Nucleus accumbens (tissue), 56 donors: ENCODE measurements around the gene RALB.
A peak's percentile ranks its signal among the peaks of the same experiment; 100 is the strongest.

ENCODE experiments used
- DNase-seq, 56 donors: peaks; one replicate each; lab custom pipeline; 2025; lab: John Stamatoyannopoulos, UW

RALB gene

DNA sequence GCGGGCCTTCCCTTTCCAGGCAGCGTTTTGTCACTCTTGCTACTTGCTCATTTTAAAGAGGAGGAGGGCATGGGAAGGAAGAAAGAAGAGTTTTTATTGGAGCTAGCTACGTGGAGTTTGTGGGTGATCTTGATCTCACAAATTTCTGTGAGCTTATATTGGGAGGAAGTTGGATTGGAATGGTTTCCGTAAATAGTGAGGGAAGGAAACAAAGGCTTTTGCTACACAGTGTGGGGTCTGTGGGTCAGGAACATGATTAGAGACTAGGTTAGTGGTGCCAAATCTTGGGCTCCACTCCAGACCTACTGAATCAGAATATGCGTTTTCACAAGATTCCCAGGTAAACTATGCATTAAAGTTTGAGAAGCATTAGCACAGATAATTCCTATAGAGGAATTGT, 8.1 kb downstream of the RALB start:
- DNase-seq = no peak

DNA sequence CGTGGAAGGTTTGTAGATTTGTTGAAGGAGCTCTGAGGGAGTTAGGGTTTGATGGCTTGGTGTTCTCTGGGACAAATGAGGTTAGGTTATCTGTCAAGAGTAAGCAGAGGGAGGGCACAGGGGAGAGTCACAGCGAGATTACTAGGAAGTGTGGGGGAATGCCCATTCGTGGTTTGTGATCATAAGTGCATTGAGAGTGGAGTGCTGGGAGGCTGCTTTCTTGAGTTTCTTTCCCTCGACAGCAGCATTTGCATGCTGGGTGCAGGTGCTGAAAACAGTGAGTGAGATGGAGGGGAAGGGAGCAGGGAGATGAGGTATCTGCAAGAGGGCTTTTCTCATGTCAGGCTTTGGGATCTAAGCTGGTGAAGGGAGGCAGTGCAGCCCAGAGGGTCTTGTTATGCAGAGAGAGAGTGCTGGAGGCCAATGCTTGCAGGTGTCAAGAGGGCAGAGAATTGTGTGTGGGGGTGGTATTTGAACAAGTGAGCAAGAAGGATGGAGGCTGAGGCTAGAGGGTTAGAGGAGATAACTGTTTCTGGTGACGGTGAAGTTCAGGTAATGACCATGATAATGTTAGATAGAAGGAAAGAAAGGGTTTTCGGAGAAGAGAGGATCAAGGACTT, 8.8 kb downstream of the RALB start:
- no peak for DNase-seq

DNA sequence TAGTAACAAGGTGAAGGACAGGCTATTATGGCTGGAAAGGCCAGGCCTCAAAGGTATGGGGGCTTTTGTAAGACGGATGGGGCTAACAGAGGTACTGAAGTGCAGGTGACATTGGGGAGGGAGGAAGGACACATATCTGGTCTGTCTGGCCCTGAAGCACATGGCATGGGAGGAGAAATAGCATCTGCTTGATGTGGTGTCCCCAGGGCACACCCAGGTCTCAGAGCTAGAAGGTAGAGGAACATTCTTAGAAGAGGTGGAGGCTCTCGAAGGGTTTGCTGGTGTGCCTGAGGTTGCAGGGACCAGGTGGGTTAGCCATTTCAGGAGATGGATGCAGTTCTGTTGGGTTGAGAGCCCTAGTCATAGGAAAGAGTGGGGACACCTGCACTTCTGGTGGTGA, 9.5 kb downstream of the RALB start:
- no peak for DNase-seq

DNA sequence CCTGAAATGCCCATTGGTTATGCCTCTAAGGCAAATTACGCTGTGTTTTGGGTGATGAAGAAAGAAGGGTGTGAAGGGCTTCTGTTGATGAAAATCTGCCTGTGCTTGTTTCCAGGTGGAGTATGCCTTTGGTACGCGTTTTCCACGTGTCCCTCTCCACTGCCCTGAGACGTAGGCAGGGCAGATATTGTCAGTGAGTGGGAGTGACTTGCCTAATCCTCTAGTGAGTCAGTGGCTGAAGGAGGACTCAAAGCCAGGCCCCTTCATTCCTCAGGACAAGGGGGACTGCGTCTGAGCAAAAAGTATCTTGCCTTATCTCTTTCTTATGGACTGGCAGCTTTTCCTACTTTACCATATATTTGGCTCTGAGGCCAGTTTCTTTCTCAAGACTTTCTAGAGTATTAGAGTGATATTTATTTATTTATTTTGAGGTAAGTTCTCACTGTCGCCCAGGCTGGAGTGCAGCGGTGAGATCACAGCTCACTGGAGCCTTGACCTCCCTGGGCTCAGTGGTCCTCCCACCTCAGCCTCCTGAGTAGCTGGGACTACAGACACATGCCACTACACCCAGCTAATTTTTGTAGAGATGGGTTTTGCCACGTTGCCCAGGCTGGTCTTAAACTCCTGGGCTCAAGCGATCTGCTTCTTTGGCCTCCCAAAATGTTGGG, 10.2 kb downstream of the RALB start:
- DNase-seq = no peak

DNA sequence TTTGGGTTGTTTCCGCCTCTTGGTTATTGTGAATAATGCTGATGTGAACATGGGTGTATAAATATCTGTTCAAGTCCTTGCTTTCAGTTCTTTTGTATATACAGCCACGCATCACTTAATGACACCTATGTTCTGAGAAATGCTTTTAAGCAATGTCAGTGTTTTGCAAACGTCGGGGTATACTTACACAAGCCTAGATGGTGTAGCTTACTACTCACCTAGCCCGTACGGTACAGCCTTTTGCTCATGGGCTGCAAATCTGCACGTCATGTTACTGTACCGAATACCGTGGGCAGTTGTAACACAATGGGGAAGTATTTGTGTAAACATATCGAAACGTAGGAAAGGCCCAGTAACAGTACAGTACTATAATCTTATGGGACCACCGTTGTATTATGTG, 12.4 kb downstream of the RALB start:
- no peak for DNase-seq

DNA sequence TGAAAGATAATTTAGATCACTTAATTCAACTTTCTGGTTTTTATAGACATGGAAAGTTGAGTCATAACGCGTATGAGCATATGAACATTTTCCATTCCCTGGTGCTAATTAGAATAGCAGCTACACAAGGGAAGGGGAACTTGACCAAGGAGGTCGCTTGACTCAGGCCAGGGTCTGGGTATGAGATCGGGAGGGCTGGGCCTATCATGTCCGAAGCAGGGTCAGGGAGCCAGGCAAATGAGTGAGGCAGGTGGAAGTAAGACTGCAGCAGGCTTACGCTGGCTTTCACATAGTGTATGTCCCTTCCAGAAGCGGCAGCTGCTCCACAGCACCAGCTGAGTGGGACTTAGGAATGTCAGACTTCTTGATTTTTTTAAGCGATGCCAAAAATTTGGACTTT, 14.7 kb downstream of the RALB start:
- DNase-seq = no peak

DNA sequence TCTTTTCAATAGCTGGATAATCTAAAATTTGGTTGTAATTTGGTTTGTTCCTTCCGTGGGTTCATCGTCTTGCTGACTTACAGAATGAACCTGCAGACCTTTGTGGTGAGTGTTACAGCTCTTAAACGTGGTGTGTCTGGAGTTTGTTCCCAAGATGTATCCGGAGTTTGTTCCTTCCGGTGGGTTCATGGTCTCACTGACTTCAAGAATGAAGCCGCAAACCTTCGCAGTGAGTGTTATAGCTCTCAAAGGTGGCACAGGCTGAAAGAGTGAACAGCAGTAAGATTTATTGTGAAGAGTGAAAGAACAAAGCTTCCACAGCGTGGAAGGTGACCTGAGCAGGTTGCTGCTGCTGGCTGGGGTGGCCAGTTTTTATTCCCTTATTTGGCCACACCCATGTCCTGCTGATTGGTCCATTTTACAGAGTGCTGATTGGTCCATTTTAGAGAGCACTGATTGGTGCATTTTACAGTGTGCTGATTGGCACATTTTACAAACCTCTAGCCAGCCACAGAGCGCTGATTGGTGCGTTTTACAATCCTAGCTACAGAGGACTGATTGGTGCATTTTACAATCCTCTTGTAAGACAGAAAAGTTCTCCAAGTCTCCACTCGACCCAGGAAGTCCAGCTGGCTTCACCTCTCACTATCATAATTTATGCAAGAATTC, 16.6 kb downstream of the RALB start:
- no peak for DNase-seq

DNA sequence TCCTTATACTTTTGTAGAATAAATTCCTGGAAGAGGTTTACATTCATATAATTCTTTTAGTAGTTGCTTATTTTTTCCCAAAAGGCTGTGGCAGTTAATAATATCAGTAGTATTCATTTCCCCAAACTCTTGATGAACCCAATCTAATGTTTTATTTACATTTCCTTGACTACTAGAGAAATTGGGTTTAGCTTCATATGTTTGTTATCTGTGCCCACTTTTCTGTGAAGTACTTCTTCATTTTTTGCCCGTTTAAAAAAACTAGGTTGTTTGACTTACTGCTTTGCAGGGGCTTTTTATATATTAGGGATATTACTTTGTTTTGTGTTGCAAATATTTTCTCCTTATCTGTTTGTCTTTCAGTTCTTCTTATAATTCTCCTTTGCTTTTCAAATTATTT, 17.2 kb downstream of the RALB start:
- no peak for DNase-seq

DNA sequence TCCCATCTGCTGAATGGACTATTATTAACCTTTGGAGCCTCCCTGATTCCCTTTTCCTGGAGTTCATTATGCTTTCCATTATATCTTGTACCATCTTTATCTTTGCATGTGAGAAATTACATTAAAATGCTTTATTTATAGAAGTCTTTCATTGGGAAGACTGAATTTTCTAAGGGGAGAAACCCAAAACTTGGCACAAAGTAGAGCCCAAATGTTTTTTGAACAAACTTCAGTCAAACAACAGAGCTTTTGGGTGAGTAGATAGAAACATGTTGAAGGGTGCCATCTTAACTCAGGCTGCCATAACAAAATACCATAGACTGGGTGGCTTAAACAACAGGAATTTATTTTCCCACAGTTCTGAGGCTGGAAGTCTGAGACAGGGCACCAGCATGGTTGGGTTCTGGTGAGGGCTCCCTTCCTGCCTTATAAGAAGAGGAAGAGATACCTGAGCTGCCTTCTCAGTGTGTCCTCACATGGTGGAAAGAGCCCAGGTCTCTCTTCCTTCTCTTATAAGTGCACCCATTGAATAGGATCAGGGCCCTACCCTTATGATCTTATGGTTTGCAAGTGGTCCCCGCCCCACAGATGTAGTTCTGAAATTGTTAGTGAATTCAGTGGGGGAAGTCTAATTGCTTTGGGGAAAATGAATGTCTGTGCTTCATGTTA, 19.2 kb downstream of the RALB start:
- no peak for DNase-seq

DNA sequence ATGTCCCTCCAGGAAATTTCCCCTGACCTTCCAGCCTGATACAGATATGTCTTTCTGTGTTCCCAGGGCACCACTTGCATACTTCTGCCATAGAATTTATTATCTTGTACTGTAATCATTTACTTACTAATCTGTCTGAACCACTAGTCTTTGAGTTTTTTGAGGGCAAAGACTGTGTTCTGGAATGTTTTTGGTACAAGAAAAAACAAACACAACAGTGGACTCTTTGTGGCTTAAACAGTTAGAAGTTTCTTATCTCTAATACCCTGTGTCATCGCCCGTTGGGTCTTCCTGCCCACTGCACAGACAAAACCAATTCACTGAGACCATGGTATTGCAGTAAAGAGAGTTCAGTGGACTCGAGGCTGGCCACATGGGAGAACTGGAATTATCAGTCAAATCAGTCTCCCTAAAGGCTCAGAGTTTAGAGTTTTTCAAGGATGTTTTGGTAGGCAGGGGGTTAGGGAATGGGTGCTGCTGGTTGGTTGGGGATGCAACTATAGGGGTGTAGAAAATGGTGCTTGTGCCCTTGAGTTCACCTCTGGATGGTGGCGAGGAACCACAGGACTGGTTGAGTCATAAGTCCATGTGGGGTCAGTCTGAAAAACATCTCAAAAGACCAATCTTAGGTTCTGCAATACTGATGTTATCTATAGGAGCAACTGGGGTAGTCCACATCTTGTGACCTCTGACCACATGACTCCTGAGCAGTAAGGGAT, 20.3 kb downstream of the RALB start:
- no peak for DNase-seq

DNA sequence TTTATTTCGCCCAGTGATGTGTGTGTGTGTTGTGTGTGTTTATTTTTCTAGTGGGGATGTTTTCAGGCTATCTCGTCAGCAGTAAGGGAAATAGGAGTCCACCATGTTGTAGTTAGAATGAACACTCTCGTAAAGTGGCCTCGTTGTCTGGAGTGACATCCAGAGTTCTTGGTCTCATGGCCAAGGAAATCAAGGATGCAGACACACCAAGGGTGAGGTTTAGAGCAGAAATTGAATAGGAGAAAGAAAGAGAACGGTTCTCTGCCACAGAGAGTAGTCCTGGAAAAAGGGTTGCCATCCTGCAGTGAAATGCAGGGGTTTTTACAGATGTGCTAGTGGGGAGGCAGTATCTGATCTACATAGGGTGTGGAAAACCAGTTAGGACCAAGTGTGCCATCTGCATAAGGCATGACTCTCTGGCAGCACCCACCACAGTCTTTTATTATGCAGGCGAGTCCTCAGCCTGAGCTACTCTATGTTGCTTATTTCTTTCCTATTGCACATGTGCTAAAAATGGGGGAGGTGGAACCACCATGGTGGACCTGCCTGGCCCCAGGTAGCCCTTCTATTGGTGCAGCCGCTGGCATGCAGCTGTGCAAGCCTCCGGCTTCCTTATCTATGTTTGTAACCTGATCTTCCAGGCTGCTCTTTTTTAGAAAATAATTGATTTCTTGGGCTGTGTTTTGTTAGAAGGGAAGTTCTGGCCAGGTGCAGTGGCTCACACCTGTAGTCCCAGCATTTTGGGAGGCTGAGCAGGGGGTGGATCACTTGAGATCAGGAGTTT, 23.2 kb downstream of the RALB start:
- DNase-seq = no peak

DNA sequence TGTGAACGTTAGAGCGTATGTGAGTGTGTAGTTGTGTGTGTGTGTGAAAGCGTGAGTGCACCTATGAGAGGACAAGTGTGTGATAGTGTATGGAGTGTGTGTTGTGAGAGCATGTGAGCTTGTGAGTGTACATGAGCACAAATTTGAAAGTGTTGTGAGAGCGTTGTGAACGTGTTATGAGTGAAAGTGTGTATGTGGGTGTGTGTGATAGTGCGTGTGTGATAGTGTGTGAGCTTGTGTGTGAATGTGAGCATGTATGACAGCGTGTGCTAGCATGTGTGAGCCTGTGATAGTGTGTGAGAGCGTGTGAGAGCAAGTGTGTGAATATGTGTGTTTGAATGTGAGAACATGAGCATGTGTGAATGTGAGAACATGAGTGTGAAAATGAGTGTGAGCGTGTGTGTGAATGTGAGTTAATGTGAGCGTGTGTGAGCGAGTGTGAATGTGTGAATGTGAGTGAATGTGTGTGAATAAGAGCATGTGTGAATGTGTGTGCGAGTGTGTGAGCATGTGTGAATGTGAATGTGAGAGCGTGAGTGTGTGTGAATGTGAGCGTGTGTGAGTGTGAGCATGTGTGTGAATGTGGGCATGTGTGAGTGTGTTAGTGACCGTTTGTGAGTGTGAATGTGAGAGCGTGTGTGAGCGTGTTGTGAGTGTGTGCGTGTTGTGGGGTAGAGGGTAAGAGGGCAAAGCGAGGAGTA, 25.0 kb downstream of the RALB start:
- DNase-seq = no peak

DNA sequence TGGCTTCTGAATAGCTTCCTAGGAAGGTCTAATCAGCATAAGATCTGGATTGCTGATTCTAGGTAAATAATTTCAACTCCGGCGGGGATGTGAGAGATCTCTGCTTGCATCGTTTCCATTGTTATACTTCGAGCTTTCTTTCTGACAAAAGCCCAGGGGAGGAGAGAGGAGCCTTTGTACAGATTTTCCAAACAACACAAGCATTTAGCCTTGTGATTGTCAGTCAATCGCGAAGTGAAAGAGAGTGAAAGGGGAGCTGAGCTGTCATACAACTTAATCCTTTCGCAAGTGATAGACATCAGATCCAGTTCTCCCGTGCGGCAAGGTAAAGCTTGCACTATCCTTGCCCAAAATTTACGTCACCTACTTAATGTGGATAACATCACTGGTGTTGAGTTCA, 26.2 kb downstream of the RALB start:
- peak in 2 of 56 donors; percentile 2 to 6 for DNase-seq

DNA sequence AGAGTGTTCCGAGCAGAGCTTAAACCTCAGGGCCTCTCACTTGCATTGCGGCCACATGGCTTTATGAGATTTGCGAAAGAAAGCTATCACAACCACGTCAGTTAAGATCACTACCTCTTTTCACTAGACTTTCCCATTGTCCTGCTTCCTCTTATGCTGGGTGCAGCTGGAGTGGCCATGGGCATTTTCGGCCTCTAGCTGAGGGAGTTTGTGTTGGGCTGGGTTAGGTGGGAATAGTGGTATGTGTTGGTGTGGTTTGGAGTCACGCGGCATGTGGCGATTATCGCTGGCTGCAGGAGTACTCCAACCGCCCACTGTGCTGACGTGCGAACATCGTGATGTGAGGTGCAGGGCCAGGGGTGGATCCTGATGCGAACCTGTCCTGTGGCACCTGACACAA, 27.1 kb downstream of the RALB start:
- DNase-seq = no peak

DNA sequence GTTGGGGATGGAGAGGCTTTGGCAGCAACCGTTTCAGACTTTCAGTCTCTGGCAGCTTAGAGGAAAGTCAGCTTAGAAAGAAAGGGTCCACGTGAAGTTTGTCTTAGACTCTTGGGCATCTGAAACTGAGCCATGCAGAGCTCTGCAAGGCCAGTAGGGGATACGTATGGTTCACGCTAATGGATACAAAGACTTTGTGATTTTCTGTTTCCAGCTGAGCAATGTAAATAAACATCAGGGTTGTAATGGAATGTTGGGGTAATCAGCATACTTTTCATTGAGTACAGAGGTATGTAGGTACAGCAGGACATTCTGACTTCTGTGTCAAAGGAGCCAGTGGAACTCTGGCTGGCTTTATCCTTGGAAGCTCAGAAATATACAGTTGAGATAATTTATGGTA, 31.0 kb downstream of the RALB start:
- no peak for DNase-seq

DNA sequence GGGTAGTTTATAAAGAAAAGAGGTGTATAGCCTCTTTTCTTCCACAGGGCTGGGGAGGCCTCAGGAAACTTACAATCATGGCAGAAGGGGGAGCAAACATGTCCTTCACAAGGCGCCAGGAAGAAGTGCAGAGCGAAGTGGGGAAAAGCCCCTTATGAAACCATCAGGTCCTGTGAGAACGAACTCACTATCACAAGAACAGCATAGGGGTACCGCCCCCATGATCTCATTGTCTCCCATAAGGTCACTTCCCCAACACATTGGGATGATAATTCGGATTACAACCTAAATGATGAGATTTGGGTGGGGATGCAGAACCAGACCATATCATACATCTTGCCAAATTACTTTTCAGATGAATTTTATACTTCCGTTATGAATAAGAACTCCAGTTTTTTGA, 32.4 kb downstream of the RALB start:
- no peak for DNase-seq

DNA sequence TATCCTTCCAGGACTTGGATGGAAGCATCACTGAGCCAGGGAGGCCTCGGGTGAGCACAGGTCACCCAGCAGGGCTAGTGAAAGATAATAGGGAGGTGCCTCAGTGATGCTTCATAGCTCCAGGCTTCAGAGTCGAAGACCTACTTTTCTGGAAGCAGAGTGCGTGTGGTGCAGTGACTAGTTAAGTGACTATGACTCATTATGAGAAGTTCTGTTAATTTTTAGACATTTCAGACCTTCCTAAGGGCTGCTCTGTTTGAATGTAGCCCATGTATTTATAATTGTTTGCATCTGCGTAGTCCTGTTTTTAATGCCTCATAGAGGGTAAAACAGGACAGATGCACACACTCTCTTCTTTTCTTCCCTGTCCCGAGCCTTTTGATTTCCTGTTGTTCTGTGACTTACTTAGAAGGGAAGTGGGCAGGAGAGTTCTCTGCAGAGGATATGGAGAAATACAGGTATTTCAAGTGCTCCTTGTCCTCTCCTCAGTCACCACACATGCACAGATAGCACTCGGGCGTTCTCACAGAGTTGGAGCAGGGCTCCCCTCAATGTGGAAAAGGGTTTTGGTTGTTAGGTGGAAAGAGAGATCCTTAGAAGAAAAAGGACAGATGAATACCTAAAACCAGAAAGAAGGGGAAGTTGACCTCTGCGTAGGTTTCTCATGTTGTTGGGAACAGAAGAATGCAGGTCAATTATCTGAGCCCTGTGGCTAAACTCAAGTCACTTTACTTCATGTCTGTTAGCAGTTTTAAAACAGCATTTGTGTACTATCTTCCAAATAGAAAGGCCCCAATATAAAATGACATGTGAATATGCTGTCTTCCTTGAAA, 34.7 kb downstream of the RALB start:
- peak in 2 of 56 donors; percentile 3 to 15 for DNase-seq

DNA sequence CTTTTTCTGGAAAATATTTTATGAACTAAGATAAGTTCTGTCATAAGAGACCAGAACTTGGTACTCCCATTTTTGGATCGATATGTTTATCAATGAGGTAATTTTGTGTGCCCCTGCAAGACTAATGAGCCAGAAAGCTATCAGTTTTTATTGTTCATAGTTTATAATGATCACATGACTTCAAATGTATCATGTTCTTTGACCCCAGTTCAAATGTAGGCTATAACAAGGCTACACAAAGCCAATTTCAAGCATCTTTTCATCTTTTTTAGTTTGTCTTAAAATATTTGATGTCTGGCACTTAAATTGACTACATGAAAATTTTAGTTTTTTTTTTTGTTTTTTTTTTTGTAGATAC, 35.3 kb downstream of the RALB start:
- DNase-seq = no peak
